DND-41 (cell line): ENCODE results near the gene RUVBL2.

ENCODE experiments used
- CTCF ChIP-seq: IDR thresholded peaks from 2 replicates; pipeline ENCODE4 v1.5.1; 2012; ENCODE audit warnings: borderline replicate concordance, low read length, moderate library complexity, mild to moderate bottlenecking; ENCODE audit not compliant: poor library complexity, severe bottlenecking; ENCODE audit errors: extremely low read depth
- EZH2 ChIP-seq: IDR thresholded peaks from 3 replicates; pipeline ENCODE4 v1.6.1; 2012; ENCODE audit warnings: borderline replicate concordance, low read depth, mild to moderate bottlenecking, moderate library complexity, low read length, inconsistent platforms; ENCODE audit not compliant: severe bottlenecking

- TF ChIP-seq CTCF (no peak), EZH2 (no peak)
These were observed 39.6 kb upstream of the RUVBL2 start for GRCh38 chr19:48953990-48954594.
